ENCODE data around the gene LHX5.
A peak's percentile ranks its signal among the peaks of the same experiment; 100 is the strongest.

Gene LHX5

GRCh38 chr12:113464852-113465719 is 6.6 kb downstream of the LHX5 start:
- DNase-seq = no peak

- no peak for DNase-seq
Observed at GRCh38 chr12:113464452-113464775, 7.3 kb downstream of the LHX5 start.

- DNase-seq = peak in 1 of 2 donors; percentile 20
Observed at GRCh38 chr12:113463746-113464451, 7.8 kb downstream of the LHX5 start.

- peak in 1 of 2 donors; percentile 14 for DNase-seq
Observed at GRCh38 chr12:113462998-113463745, 8.5 kb downstream of the LHX5 start.

GRCh38 chr12:113462117-113462774 is 9.4 kb downstream of the LHX5 start:
- peak; percentile 74 to 83 for DNase-seq

- peak; percentile 34 to 43 for DNase-seq
Observed at GRCh38 chr12:113461666-113462065, 10.0 kb downstream of the LHX5 start.

GRCh38 chr12:113459981-113460380 is 11.7 kb downstream of the LHX5 start:
- no peak for DNase-seq

GRCh38 chr12:113457710-113458109 is 14.0 kb downstream of the LHX5 start:
- DNase-seq = no peak

GRCh38 chr12:113457185-113457584 is 14.5 kb downstream of the LHX5 start:
- no peak for DNase-seq

GRCh38 chr12:113456761-113457160 is 14.9 kb downstream of the LHX5 start:
- DNase-seq = no peak

GRCh38 chr12:113456199-113456598 is 15.5 kb downstream of the LHX5 start:
- DNase-seq = no peak

- DNase-seq = no peak
Observed at GRCh38 chr12:113453330-113453729, 18.3 kb downstream of the LHX5 start.

- no peak for DNase-seq
Observed at GRCh38 chr12:113452458-113452857, 19.2 kb downstream of the LHX5 start.

GRCh38 chr12:113449839-113450238 is 21.8 kb downstream of the LHX5 start:
- no peak for DNase-seq

- DNase-seq = no peak
Observed at GRCh38 chr12:113449299-113449698, 22.4 kb downstream of the LHX5 start.

GRCh38 chr12:113448873-113449272 is 22.8 kb downstream of the LHX5 start:
- DNase-seq = no peak

GRCh38 chr12:113445544-113446171 is 26.0 kb downstream of the LHX5 start:
- peak; percentile 67 to 78 for DNase-seq

- DNase-seq = no peak
Observed at GRCh38 chr12:113443030-113443539, 28.6 kb downstream of the LHX5 start.

GRCh38 chr12:113440947-113441782 is 30.5 kb downstream of the LHX5 start:
- DNase-seq = no peak

- DNase-seq = no peak
Observed at GRCh38 chr12:113440336-113440735, 31.3 kb downstream of the LHX5 start.

- DNase-seq = peak in 1 of 2 donors; percentile 24
Observed at GRCh38 chr12:113439606-113440030, 32.1 kb downstream of the LHX5 start.
